HG02840 (cell line): Measurements from ENCODE around the gene GRID1.

Experiments
- ATAC-seq: cut with Tn5 transposase; IDR thresholded peaks from one replicate; pipeline ENCODE4 v1.9.1; 2021; ENCODE audit warnings: mild to moderate bottlenecking, moderate library complexity, moderate number of reproducible peaks; ENCODE audit not compliant: unreplicated experiment, low FRiP score

The GRID1 gene

DNA sequence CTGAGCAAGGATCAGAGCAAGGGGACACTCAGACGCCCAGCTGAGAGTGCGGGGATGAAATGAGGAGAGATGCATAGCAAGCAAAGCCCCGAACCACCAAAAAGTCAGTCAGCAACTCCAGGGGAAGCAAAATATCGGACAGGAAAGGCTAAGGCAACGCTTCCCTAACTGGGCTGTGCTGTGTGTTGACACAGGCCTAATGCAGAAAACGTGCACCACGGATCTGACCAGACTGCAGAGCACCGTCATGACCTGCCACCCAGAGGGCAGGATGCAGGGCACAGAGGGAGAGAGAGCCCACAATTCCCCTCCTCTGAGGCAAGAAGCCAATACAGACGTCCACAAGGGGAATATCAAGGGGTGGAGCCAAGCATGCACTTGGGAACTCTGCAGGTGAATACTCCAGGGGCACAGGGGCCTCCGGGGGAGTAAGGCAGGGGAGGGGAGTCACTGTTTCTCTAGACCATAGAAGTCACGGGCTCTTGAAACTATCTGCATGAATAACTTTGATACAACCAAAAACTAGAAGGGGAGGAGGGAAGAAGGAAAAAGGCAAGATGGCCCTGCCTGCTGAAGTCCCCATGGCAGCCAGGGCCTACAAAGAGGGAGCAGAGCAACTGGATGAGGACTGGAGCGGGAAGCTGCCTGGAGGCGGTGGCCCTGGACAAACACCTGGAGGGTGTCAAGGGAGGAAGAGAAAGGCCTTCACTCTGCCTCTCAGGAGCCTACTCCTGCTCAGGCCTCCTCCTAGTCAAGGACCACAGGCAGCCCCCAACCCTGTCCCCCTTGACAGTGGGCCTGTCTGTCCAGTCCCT is 26.2 kb downstream of the GRID1 start:
- ATAC-seq = no peak

DNA sequence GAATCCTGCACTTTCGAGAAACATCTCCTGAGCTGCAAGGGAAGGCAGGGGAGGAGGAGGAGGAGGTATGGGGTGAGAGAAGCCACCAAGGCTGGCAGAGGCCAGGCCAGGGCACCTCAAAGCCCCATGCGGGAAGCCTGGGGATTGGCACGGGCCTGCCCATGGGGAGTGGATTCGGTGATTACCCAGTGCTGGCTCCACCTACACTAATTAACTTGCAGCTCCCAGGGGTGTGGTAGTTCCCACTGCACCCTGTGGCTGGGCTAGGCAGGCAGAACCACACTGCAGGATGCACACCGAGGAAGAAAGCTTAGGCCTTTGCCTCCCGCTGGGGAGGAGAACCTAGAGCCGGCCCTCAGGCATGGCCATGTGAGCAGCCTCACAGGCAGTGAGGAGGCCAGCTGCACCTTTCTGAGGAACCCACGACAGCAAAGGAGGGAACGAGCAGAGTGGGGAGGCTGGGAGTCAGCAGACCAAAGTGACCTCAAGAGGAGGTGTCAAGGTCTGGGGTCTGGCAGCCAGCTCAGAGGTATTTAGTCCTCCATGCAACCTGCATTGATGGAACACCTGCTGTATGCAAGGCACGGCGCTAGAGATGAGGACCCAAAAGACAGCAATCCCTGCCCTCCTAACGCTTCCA is 27.2 kb downstream of the GRID1 start:
- ATAC-seq = no peak

GRCh38 chr10:86337121-86337601 is 29.4 kb downstream of the GRID1 start:
- peak; percentile 58 for ATAC-seq

- ATAC-seq = no peak
These were observed 30.3 kb downstream of the GRID1 start for GRCh38 chr10:86336341-86336740.

DNA sequence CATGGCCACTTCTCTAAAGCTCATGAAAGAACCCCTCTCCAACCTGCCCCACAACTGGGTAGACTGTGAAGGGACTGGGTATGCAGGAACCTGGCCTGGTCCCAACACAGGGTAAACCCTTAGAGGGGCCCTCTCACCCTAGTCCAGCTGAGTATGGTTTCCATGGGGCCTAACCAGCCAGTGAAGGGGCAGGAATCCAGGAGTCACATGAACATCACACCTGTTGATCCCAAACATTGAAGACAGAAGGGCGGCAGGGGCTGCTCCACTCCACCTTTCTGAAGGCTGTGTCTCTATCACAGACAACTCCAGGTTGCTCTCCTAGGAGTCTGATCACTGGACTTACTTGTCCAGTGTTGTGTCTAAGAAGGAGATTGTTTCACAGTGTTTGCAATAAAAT is 30.8 kb downstream of the GRID1 start:
- ATAC-seq = no peak

DNA sequence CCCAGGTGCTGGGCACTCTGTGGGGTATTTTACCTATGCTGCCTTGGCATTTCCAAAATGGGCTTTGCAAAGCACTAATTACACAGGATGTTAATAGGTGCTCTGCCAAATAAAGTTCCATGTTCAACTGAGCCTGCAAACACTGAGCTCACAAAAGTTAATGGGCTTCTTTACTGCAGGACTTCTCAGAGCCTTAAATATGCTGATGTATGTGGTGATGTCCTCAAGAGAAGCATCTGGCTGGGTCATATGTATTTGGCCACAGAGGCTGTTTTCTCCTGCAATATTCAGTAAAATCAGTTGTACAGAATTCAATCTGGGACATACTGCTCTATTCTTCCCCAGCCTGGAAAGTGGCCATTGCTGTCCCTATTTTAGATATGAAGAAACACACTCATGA is 31.3 kb downstream of the GRID1 start:
- no peak for ATAC-seq

DNA sequence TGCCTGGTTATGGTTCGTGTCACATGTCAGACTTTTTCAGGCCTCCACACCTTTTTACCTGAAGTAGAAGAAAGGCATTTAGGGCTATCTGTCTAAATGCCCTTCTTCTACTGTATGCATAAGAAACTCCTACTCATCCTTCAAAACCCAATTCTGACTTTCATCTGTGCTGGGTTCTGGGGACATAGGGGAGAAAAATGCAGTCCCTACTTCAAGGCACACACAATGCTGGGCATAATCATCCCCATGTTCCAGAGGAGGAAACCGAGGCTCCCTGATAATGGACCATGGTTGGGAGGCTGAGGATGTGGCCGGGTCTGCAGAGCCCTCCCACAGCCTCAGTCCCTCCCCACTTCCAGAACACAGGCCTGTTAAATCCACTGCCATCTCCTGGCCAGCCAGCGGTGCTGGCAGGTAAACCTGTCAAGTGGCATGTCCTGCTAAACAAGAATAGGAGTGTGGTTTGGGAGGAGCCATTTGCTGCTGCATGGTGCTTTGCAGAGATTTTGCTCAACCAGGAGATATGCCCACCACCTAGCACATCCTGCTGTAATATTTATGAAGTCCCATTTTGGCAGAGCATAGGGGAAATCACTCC is 32.0 kb downstream of the GRID1 start:
- no peak for ATAC-seq

GRCh38 chr10:86333826-86334487 is 32.6 kb downstream of the GRID1 start:
- ATAC-seq = no peak

- ATAC-seq = no peak
These were observed 34.7 kb downstream of the GRID1 start for GRCh38 chr10:86331861-86332260.

DNA sequence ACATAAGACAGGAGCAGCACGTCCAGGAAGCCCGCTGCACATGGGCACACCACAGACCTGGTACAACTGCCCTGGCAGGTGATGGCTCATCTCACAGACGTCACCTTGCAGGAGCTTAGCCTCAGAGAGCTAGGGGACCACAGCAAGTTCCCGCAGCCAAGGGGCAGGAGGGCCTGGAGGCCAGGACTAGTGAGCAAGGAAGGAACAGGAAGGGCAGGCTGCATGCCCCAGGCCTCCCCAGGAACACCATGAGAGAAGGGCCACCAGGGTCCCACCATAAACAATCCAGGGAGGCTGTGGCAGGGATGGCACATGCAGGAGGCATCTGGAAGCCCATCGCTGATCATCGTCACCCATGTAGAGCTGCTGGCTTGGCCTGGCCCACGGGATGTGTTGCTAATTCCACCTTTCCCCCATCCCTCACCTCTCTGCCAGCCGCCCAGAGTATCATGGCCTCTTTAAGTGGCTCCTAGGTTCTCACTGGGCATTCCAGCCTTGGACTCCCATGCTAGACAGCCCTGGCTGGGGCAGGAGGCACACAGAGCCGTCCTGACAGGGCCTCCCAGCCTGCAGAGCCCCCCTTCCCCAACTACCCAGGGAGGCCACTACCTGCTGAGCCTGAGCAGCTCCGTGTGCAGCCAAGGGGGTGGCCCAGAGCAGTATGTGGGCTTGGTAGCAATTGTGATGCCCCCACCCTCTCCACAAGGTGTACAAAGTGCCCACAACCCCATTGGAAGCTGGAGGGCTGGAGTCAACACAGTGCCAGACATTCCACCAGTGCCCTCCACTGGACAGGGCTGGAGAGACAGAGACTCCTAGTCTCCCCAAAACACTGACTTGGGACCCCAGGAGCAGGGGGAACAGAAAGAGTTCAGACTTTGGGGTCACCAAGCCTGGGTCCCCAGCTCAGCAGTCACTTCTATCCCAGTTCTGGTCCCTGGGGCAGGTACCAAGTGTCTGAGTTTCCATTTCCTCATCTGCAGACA is 35.5 kb downstream of the GRID1 start:
- ATAC-seq = no peak

DNA sequence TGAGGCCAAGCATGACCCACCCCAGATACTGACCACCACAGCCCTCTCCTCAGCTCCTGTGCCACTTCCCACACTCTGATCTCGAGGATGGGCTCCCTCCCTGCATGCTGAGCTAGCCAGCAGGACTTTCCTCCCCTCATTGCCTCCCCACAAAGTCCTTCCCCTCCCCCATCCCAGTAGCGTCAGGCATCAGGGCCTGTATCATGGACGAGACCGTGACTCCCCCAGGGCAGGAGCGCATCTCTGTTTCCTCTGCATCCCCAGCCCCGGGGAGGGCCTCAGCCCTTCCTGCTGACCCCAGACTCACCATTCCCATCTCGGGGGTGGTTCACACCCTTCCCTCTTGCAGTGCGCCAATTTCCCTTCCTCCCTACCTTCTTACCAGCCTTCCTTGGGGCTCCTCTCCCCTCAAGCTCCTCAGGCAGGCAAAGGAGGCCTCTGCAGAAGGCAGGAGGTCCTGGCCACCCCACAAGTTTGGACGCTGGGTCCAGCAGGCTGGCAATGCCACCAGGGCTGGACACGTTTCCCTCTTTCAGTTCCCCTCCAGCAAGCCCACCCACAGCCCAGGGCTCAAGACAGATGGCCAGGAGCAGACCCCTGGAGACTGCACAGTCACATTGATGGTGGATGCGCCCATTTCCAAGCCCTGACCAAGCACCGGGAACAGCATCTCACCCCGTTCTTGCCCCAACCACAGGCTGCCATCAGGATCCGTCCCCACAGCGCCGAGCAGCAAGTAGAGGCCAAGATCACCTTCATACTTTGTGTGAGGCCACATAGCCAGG is 36.5 kb downstream of the GRID1 start:
- no peak for ATAC-seq

- no peak for ATAC-seq
These were observed 37.4 kb downstream of the GRID1 start for GRCh38 chr10:86329093-86329710.

GRCh38 chr10:86327954-86328725 is 38.5 kb downstream of the GRID1 start:
- no peak for ATAC-seq

DNA sequence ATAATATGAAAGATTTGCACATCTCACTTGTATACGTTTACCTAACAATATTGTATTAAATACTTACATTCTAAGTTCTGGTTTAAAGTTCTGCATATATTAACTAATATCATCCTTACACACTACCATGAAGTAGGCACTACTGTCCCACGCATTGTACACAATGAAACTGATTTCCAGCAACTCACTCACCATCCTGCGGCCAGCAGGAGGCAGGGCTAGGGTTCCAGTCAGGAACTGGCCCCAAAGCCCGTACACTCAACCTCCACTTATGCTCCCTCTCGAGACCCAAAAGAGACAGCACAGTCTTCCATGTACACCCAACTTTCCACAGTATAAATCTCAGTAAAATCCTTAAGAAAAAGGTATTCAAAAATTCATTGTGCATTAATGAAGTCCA is 41.4 kb downstream of the GRID1 start:
- no peak for ATAC-seq

DNA sequence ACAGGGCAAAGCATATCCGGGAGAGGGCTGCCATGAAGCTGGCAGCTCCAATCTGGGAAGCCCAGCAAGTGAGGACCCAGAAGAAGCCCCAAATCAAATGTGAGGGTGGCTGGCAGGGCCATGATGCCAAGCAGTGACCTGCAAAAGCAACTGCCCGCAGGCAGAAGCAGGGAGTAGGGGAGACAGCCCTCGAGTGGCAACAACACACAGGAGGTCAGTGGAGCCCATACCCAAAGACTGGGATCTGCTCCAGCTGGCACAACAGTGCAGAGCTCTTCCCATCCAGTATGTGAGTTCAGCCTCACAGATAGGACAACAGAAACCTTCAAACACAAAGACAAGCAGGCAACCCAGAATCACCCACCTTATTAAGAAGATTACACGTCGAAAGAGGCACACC is 45.0 kb downstream of the GRID1 start:
- no peak for ATAC-seq

DNA sequence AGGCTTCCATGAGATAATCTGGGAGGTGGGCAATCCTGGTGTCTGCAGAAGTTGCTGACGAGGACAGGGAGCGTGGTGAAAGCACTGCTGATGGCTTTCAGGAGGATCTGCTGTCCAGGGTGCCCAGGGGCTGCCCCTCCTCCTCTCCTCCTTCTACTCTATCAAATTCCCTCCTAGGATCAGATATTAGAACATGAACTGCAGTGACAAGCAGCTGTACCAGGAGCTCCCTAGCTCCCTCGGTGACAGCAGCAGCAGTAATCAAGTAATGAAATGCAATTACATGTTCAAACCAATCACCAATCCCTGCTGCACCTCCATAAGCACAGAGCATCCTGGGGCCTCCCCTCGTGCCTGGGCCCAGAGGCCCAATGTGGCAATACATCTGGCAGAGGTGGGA is 46.9 kb downstream of the GRID1 start:
- no peak for ATAC-seq

- ATAC-seq = no peak
These were observed 48.5 kb downstream of the GRID1 start for GRCh38 chr10:86317949-86318725.
